Cardiac ventricle fibroblast (primary cell): ENCODE data around the gene MARCKS. TPM values are rescaled to one million over a fixed set of nuclear protein-coding genes. Genes with fewer than 3 reads are reported as not detected.

Experiments
- total RNA-seq: library from RNA; depleted of rRNA; stranded (reverse); fragments of >200 nt; gene quantifications from 2 replicates; pipeline ENCODE4 v1.2.3, GENCODE V29; 2015

Gene MARCKS
- total RNA-seq, result 37.3 and 38.5 TPM in 2 replicates

GRCh38 chr6:113856625-113857555, at the start of gene MARCKS:
Gene MARCKS, plus strand, starts transcription at chr6:113857345. Its CDS starts 401 bp downstream, at chr6:113857746.

Other genes with a start within 250 kb of the MARCKS start
- gene HDAC2, start 113.8 kb downstream of the MARCKS start, total RNA-seq, result 47.0 and 59.3 TPM in 2 replicates